K562 (cell line): ENCODE results near the gene TENM3. TPM values are rescaled to one million over a fixed set of nuclear protein-coding genes. Genes with fewer than 3 reads are reported as not detected.

Experiments used
- ATAC-seq: fragments of 200-7000 bp; cut with Tn5 transposase; 3 replicates; pipeline ENCODE4 v1.9.1; 2020; ENCODE audit warnings: moderate library complexity
- BruUV-seq: library from RNA; stranded (reverse); fragments of 400-500 nt; replicated peaks from 2 replicates; lab custom pipeline; 2021; lab: Mats Ljungman, UMichigan
- CTCF ChIA-PET: fragments of 300-600 bp; formaldehyde crosslinking; extraction: SDS; loops from one replicate; lab custom pipeline; 2021; ENCODE audit warnings: low intra/inter-chr PET ratio; lab: Yijun Ruan, JAX
- POLR2A ChIA-PET: fragments of 300-600, 350-650 bp; sonication (Branson Sonifier 250); formaldehyde crosslinking; extraction: SDS; loops from one replicate; lab custom pipeline; 2021; ENCODE audit warnings: antibody characterized with exemption, inconsistent platforms; lab: Yijun Ruan, JAX
- DNase-seq, 4 experiments: peaks; one replicate each; pipeline versions ENCODE4 v3.0.0 to v3.0.0-alpha.2; 2011 to 2018; ENCODE audit warnings: low spot score in 3 of 4, mixed read lengths in 3 of 4; ENCODE audit errors: extremely low read depth in 1 of 4
- FAIRE-seq: peaks from 2 replicates; lab custom pipeline; 2011; peaks lifted over from hg19 to GRCh38; lab: Jason Lieb, UNC
- H2AFZ ChIP-seq: 2 replicates; pipeline ENCODE4 v1.6.0; 2011; ENCODE audit warnings: low read depth, low read length, control low read depth, inconsistent platforms
- H3K27ac ChIP-seq: fragments of 200-600 bp; 3 replicates; pipeline ENCODE4 v1.8.0; 2011; ENCODE audit warnings: low read depth, mild to moderate bottlenecking, control low read depth, inconsistent platforms, low read length, moderate library complexity, mixed read lengths; ENCODE audit errors: extremely low read depth
- H3K27me3 ChIP-seq, 2 experiments: fragments of 300-600 bp in 1 of 2; 2 replicates in 1 of 2; 3 replicates in 1 of 2; pipeline versions ENCODE4 v1.6.0 to v1.8.0; 2011; ENCODE audit warnings: inconsistent platforms in 2 of 2, low read length in 2 of 2, mild to moderate bottlenecking in 1 of 2, mixed read lengths in 1 of 2, moderate library complexity in 1 of 2; ENCODE audit not compliant: control insufficient read depth in 2 of 2, insufficient read depth in 2 of 2
- H3K36me3 ChIP-seq: fragments of 300-600 bp; 3 replicates; pipeline ENCODE4 v1.8.0; 2011; ENCODE audit warnings: mild to moderate bottlenecking, low read length, inconsistent platforms; ENCODE audit not compliant: control insufficient read depth, insufficient read depth
- H3K4me1 ChIP-seq, 2 experiments: fragments of 200-600 bp in 1 of 2; replicated peaks in 1 of 2; 2 replicates in 1 of 2; 3 replicates in 1 of 2; pipeline versions ENCODE4 v1.5.1 to v1.8.0; 2011; ENCODE audit warnings: inconsistent platforms in 2 of 2, low read length in 2 of 2, mild to moderate bottlenecking in 1 of 2, mixed read lengths in 1 of 2, moderate library complexity in 1 of 2; ENCODE audit not compliant: control insufficient read depth in 2 of 2, insufficient read depth in 2 of 2
- H3K4me2 ChIP-seq: 2 replicates; pipeline ENCODE4 v1.6.1; 2011; ENCODE audit warnings: low read length, control low read depth, inconsistent platforms, mixed read lengths; ENCODE audit not compliant: insufficient read depth
- H3K4me3 ChIP-seq: fragments of 200-600 bp; sonication (generic), shearing (Covaris generic); 2 replicates; pipeline ENCODE4 v1.5.1; 2016; ENCODE audit warnings: control low read depth, inconsistent platforms
- H3K79me2 ChIP-seq: fragments of 200-600 bp; 3 replicates; pipeline ENCODE4 v1.8.0; 2011; ENCODE audit warnings: low read length, inconsistent platforms; ENCODE audit not compliant: control insufficient read depth, insufficient read depth
- H3K9ac ChIP-seq, 2 experiments: 2 replicates each; pipeline versions ENCODE4 v1.6.0 to v1.6.1; 2011; ENCODE audit warnings: low read depth in 2 of 2, low read length in 2 of 2, control low read depth in 1 of 2, inconsistent platforms in 1 of 2, mild to moderate bottlenecking in 1 of 2, mixed read lengths in 1 of 2; ENCODE audit not compliant: insufficient read depth in 1 of 2
- H3K9me1 ChIP-seq: one replicate; pipeline ENCODE4 v1.6.0; 2011; ENCODE audit warnings: inconsistent platforms, mild to moderate bottlenecking, low read length, moderate library complexity; ENCODE audit not compliant: control insufficient read depth, insufficient read depth
- H3K9me3 ChIP-seq: replicated peaks from 2 replicates; pipeline ENCODE4 v1.5.1; 2011; ENCODE audit warnings: low read depth, low read length, inconsistent platforms; ENCODE audit not compliant: control insufficient read depth, insufficient read depth
- H4K20me1 ChIP-seq: replicated peaks from 2 replicates; pipeline ENCODE4 v1.6.1; 2011; ENCODE audit warnings: low read length, inconsistent platforms, mixed read lengths; ENCODE audit not compliant: control insufficient read depth, insufficient read depth
- GTF2B ChIP-seq: IDR thresholded peaks from 2 replicates; pipeline ENCODE4 v1.6.1; 2011; ENCODE audit not compliant: insufficient read length; ENCODE audit errors: extremely low read depth
- HDAC3 ChIP-seq: fragments of 450-650 bp; IDR thresholded peaks from 2 replicates; pipeline ENCODE4 v1.6.1; 2018; ENCODE audit warnings: borderline replicate concordance, mild to moderate bottlenecking, moderate library complexity; ENCODE audit not compliant: partially characterized antibody
- HINFP ChIP-seq: fragments of 450-650 bp; conservative IDR thresholded peaks from 2 replicates; pipeline ENCODE4 v1.6.1; 2016; ENCODE audit warnings: missing genetic modification characterization, low read depth, mild to moderate bottlenecking, control low read depth, missing compliant biosample characterization
- JUN ChIP-seq, 2 experiments: sonication (generic) in 1 of 2; formaldehyde crosslinking in 1 of 2; IDR thresholded peaks; 2 replicates each; pipeline versions ENCODE4 v1.6.1 to v1.8.0; 2012 to 2022; ENCODE audit warnings: borderline replicate concordance in 2 of 2, mild to moderate bottlenecking in 2 of 2, improper control_type of control experiment in 1 of 2, low read depth in 1 of 2, low read length in 1 of 2, missing genetic modification reagents in 1 of 2
- KDM2B ChIP-seq: fragments of 250-450 bp; sonication (Bioruptor Pico); IDR thresholded peaks from 2 replicates; pipeline ENCODE4 v1.8.0; 2021; ENCODE audit warnings: mild to moderate bottlenecking, moderate library complexity
- NCOA6 ChIP-seq: fragments of 450-650 bp; IDR thresholded peaks from 2 replicates; pipeline ENCODE4 v1.6.1; 2017; ENCODE audit warnings: mild to moderate bottlenecking
- PKNOX1 ChIP-seq: fragments of 450-650 bp; IDR thresholded peaks from 2 replicates; pipeline ENCODE4 v1.6.1; 2016
- SP1 ChIP-seq: sonication (generic); formaldehyde crosslinking; IDR thresholded peaks from 2 replicates; pipeline ENCODE4 v1.8.1; 2022; ENCODE audit warnings: mild to moderate bottlenecking, missing genetic modification reagents
- SP2 ChIP-seq: IDR thresholded peaks from 2 replicates; pipeline ENCODE4 v1.6.1; 2011; ENCODE audit warnings: mild to moderate bottlenecking, low read depth, low read length, moderate library complexity; ENCODE audit not compliant: poor library complexity, severe bottlenecking; ENCODE audit errors: extremely low read depth
- STAT5A ChIP-seq: IDR thresholded peaks from 2 replicates; pipeline ENCODE4 v1.6.1; 2012; ENCODE audit warnings: low read length, inconsistent platforms, borderline replicate concordance
- STAT5B ChIP-seq: fragments of 250-450 bp; sonication (Bioruptor Pico); IDR thresholded peaks from 2 replicates; pipeline ENCODE4 v1.8.0; 2021; ENCODE audit warnings: mild to moderate bottlenecking, inconsistent platforms
- TRIM28 ChIP-seq: fragments of 450-650 bp; IDR thresholded peaks from 2 replicates; pipeline ENCODE4 v1.6.1; 2017
- ZFP1 ChIP-seq: fragments of 450-650 bp; formaldehyde crosslinking; IDR thresholded peaks from 2 replicates; pipeline ENCODE4 v1.4.0; 2020; ENCODE audit warnings: mild to moderate bottlenecking, mixed read lengths
- ZFP36 ChIP-seq: fragments of 150-350 bp; IDR thresholded peaks from 2 replicates; pipeline ENCODE4 v1.6.1; 2018; ENCODE audit warnings: low read length, low read depth; ENCODE audit not compliant: partially characterized antibody
- ZFPM2 ChIP-seq: fragments of 250-450 bp; sonication (Bioruptor Pico); IDR thresholded peaks from 2 replicates; pipeline ENCODE4 v1.5.1; 2022; ENCODE audit warnings: mild to moderate bottlenecking
- ZNF133 ChIP-seq: fragments of 250-450 bp; sonication (Bioruptor Pico); IDR thresholded peaks from 2 replicates; pipeline ENCODE4 v1.4.0; 2020; ENCODE audit warnings: mild to moderate bottlenecking
- ZNF143 ChIP-seq: sonication (generic); formaldehyde crosslinking; IDR thresholded peaks from 2 replicates; pipeline ENCODE4 v1.9.0; 2022; ENCODE audit warnings: mild to moderate bottlenecking, missing genetic modification reagents
- ZNF212 ChIP-seq: fragments of 450-650 bp; formaldehyde crosslinking; IDR thresholded peaks from 2 replicates; pipeline ENCODE4 v1.4.0; 2020; ENCODE audit warnings: mild to moderate bottlenecking
- ZNF79 ChIP-seq: fragments of 250-450 bp; sonication (Bioruptor Pico); IDR thresholded peaks from 2 replicates; pipeline ENCODE4 v1.4.0; 2020; ENCODE audit warnings: low read depth, mild to moderate bottlenecking, moderate library complexity
- WGBS: fragments of 100-300 bp; shearing (Covaris generic); methylation state at CpG from one replicate; pipeline ENCODE4 v1.1.6; 2016; ENCODE audit warnings: low coverage, mixed read lengths; ENCODE audit not compliant: insufficient coverage; ENCODE audit errors: missing lambda C conversion rate; 5-methylcytosine and 5-hydroxymethylcytosine counted together
- in situ Hi-C: fragments of 300-500 bp; cut with MboI; formaldehyde crosslinking; loops from 4 replicates; pipeline ENCODE4 v1.15.0; 2018; ENCODE audit warnings: inconsistent platforms, mixed read lengths
- intact Hi-C: fragments of 100-400 bp; cut with micrococcal nuclease; formaldehyde crosslinking; loops from 2 replicates; pipeline ENCODE4 v1.14.2; 2022
- polyA plus RNA-seq, 8 experiments: library from polyadenylated mRNA; depleted of rRNA in 4 of 8; stranded (reverse) in 5 of 8; unstranded in 3 of 8; fragments of >200 nt; fragmentation: Nextera tagmentation in 2 of 8; fragmentation: Illumina TruSeq in 1 of 8; extraction: Ambion mirVana in 2 of 8; extraction: Trizol in 1 of 8; gene quantifications; 2 replicates each; pipeline versions ENCODE4 v1.2.1 to v1.2.3, GENCODE V29; 2011 to 2014; ENCODE audit warnings: inconsistent platforms in 1 of 8, missing spikeins in 1 of 8
- total RNA-seq, 7 experiments: library from RNA; depleted of rRNA in 6 of 7; stranded (reverse); fragments of >200 nt in 6 of 7; fragmentation: Illumina TruSeq in 2 of 7; extraction: Trizol in 2 of 7; gene quantifications; 2 replicates each; pipeline versions ENCODE4 v1.2.1 to v1.2.3, GENCODE V29; 2011 to 2021; ENCODE audit warnings: low replicate concordance in 1 of 7

The TENM3 gene
- total and polyA plus RNA-seq, 9 of the 15 experiments (the other 6 are each of a cell fraction or from before 2014, with no cell fraction given) = 0.01 to 0.02 TPM; not detected in 7

GRCh38 chr4:182294451-182294850 is 51.2 kb downstream of the TENM3 start:
- BruUV-seq = no TSS peak
- H3K9me3 ChIP-seq = no peaks in the 10 kb centered on the region
- no peaks in the 10 kb centered on the region for H3K9me1 ChIP-seq
- peaks cover 0 to 11% of the 10 kb centered on the region in 2 experiments; a peak in 2 of 5 replicates for H3K27me3 ChIP-seq
- no peak for FAIRE-seq
- no peaks in the 10 kb centered on the region for H3K79me2 ChIP-seq
- H2AFZ ChIP-seq = no peak overlapping the region
- intact Hi-C loops (no loop called here), in situ Hi-C loops (no loop called here)
- no peak overlapping the region for H3K4me3 ChIP-seq
- 0% methylated on average over 4 of the region's 4 CpGs for WGBS
- H3K27ac ChIP-seq = no peak overlapping the region
- ChIA-PET POLR2A (no interaction called here), CTCF (no interaction called here)
- ATAC-seq = no peak
- TF ChIP-seq NCOA6 = no peak
- TF ChIP-seq ZNF143 (CRISPR knock-in tag) = no peak
- TF ChIP-seq GTF2B = no peak
- no peak for TF ChIP-seq ZNF133 (CRISPR knock-in tag)
- TF ChIP-seq STAT5B (CRISPR knock-in tag) = no peak
- no peak for TF ChIP-seq ZNF79 (CRISPR knock-in tag)
- no peak for TF ChIP-seq SP1
- no peak for TF ChIP-seq STAT5A
- no peak for TF ChIP-seq ZFP36
- no peak for TF ChIP-seq HINFP (tag)
- no peak for TF ChIP-seq ZNF212 (CRISPR knock-in tag)
- TF ChIP-seq JUN (IDR thresholded peaks at IDR 0.05; ENCODE audit: borderline replicate concordance, low read depth, low read length) = no peak
- TF ChIP-seq JUN (CRISPR knock-in tag; IDR thresholded peaks at IDR 0.05; ENCODE audit: borderline replicate concordance) = no peak
- TF ChIP-seq ZFP1 (CRISPR knock-in tag) = no peak
- no peak for TF ChIP-seq TRIM28
- no peak for TF ChIP-seq ZFPM2 (CRISPR knock-in tag)
- no peak for TF ChIP-seq HDAC3
- no peak for TF ChIP-seq SP2
- TF ChIP-seq KDM2B = no peak
- TF ChIP-seq PKNOX1 = no peak
- H3K9ac ChIP-seq = no peak overlapping the region
- H3K4me2 ChIP-seq = no peak overlapping the region
- H4K20me1 ChIP-seq = no peaks in the 10 kb centered on the region
- H3K4me1 ChIP-seq = no peaks in the 10 kb centered on the region
- H3K36me3 ChIP-seq = no peaks in the 10 kb centered on the region
- DNase-seq = no peak
